ENCODE results near the gene TAS2R60.
"Not testable (repeated sequence)": the region's sequence is repeated elsewhere in the genome, so short reads cannot be mapped to it uniquely, and the experiment has no call there.

Gene TAS2R60

DNA sequence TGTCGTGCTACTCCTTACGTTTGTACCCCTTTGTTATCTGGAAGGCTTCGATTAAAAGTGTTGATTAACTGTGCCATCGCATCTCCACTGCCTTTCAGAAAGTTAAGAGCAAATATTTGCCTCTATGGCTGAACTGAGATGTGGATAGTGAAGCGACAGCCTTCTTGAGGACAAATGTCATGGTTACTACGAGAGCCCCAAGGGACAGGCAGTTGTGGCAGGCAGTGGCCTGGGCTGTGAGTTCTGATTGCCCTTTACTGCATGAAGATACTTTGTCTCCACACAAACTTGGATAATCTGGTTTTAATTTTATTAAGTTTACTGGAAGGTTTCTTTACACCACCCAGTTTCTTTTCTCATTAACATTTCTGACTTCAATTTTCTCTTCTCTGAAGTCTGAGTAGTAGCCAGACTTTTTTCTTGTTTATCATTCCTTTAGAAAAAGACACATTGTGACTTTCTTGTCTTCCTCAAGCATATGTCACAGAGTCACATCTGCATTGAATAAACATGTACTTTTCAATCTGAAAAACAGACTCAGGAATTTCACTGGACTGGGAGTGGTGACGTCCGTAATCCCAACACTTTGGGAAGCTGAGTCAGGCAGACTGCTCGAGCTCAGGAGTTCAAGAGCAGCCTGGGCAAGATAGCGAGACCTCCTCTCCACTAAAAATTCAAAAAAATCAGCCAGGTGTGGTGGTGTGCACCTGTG lies 36.0 kb downstream of the TAS2R60 start:
- DNase-seq (ENCODE audit: low read depth), result no peak

DNA sequence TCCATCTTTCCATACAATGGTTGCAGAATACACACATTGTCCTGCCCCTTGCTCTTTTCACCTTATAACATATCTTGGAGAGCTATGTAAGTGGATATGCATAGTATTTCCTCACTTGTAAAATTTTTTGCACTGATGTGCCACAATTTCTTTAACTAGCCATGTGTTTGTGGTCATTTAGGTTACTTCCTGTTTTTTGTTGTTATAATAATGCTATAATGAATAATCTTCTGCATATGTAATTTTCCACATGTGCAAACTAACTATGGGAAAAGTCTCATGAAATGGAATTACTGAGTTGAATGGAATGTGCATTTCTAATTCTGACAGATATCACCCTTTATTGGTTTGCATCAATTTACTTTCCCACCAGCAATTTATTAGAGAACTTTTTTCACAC lies 37.2 kb downstream of the TAS2R60 start:
- DNase-seq (ENCODE audit: low read depth), result no peak

- DNase-seq (ENCODE audit: low read depth), result no peak
These were observed 40.9 kb downstream of the TAS2R60 start for GRCh38 chr7:143484119-143484518.

GRCh38 chr7:143485094-143485493 lies 41.8 kb downstream of the TAS2R60 start:
- no peak for DNase-seq (ENCODE audit: low read depth)

DNA sequence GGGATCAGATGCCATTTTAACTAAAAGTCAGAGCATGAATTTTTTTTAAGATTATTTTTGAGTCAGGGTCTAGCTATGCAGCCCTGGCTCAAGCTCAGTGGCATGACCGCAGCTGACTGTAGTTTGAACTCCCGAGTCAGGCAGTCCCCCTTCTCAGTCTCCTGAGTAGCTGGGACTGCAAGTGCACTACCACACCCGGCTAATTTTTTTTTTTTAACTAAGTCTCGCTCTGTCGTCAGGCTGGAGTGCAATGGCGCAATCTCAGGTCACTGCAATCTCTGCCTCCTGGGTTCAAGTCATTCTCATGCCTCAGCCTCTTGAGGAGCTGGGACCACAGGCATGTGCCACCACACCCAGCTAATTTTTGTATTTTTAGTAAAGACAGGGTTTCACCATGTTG lies 42.2 kb downstream of the TAS2R60 start:
- DNase-seq (ENCODE audit: low read depth), result no peak

DNA sequence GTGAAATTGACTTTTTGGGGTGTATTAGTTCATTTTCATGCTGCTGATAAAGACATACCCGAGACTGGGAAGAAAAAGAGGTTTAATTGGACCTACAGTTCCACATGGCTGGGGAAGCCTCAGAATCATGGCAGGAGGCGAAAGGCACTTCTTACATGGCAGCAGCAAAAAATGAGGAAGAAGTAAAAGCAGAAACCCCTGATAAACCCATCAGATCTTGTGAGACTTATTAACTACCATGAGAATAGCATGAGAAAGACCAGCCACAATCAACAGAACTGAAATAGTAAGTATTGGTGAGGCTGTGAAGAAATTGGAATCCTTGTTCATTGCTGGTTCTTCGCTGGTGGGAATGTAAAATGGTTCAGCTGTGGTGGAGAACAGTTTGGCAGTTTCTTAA lies 43.0 kb downstream of the TAS2R60 start:
- not testable (repeated sequence) for DNase-seq (ENCODE audit: low read depth)

- no peak for DNase-seq (ENCODE audit: low read depth)
These were observed 43.8 kb downstream of the TAS2R60 start for GRCh38 chr7:143487061-143487460.

DNA sequence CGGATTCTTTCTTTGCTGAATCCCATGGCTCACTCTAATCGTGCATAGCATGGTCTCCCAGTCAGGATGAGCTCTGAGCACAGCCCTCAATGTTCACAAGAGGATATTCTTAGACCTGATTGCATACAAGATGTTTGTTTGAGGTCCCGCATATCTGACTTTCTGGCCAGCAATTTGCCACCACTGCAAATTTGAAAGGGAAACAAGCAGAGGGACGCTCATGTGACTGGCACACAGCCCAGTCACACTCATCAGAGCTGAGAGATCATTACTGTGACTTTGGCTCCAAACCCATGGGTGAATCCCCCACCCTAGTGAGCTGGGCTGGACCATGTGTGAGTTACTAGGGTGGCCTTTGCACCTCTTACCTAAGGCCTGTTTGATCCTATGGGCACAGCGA lies 44.3 kb downstream of the TAS2R60 start:
- no peak for DNase-seq (ENCODE audit: low read depth)

GRCh38 chr7:143490717-143491306 lies 47.6 kb downstream of the TAS2R60 start:
- DNase-seq (ENCODE audit: low read depth), result no peak

GRCh38 chr7:143492043-143492471 lies 48.8 kb downstream of the TAS2R60 start:
- DNase-seq (ENCODE audit: low read depth), result no peak

- no peak for DNase-seq (ENCODE audit: low read depth)
These were observed 49.8 kb downstream of the TAS2R60 start for GRCh38 chr7:143492799-143493739.

- no peak for DNase-seq (ENCODE audit: low read depth)
These were observed 50.5 kb downstream of the TAS2R60 start for GRCh38 chr7:143493751-143494150.

Data from activated gamma-delta T cell treated with anti-CD3 and anti-CD28 coated beads, Interleukin-2, amount 50 U/mL, for 16 hours (primary cell).